SKM-1 (cell line): Measurements from ENCODE around the gene L3MBTL2.

Source experiments
- DNase-seq: peaks from one replicate; lab custom pipeline; 2025; ENCODE audit not compliant: unreplicated experiment; lab: John Stamatoyannopoulos, UW

Gene L3MBTL2

GRCh38 chr22:41264408-41264941, 59.4 kb downstream of the L3MBTL2 start:
- no peak for DNase-seq

- no peak for DNase-seq
These were observed 62.8 kb downstream of the L3MBTL2 start for GRCh38 chr22:41267958-41268357.

GRCh38 chr22:41271787-41272186, 66.7 kb downstream of the L3MBTL2 start:
- DNase-seq: no peak

GRCh38 chr22:41273128-41273527, 68.0 kb downstream of the L3MBTL2 start:
- no peak for DNase-seq

- no peak for DNase-seq
These were observed 69.7 kb downstream of the L3MBTL2 start for GRCh38 chr22:41274856-41275255.

- no peak for DNase-seq
These were observed 75.0 kb downstream of the L3MBTL2 start for GRCh38 chr22:41280065-41280464.

- DNase-seq: no peak
These were observed 75.7 kb downstream of the L3MBTL2 start for GRCh38 chr22:41280854-41281253.
